GM12878 (cell line): Measurements from ENCODE around the gene LMO2. TPM values are rescaled to one million over a fixed set of nuclear protein-coding genes. Genes with fewer than 3 reads are reported as not detected.

ENCODE experiments used
- ATAC-seq: fragments of 200-7000 bp; cut with Tn5 transposase; 3 replicates; pipeline ENCODE4 v1.9.1; 2020; ENCODE audit warnings: mild to moderate bottlenecking, moderate library complexity
- BruUV-seq: library from RNA; stranded (reverse); fragments of 400-500 nt; replicated peaks from 2 replicates; lab custom pipeline; 2021; lab: Mats Ljungman, UMichigan
- CTCF ChIA-PET: fragments of 300-600 bp; sonication (Branson Sonifier 250); formaldehyde crosslinking; extraction: SDS; loops from one replicate; lab custom pipeline; 2021; ENCODE audit warnings: inconsistent platforms; lab: Yijun Ruan, JAX
- POLR2A ChIA-PET: fragments of 350-600 bp; formaldehyde crosslinking; extraction: SDS; loops from one replicate; lab custom pipeline; 2021; ENCODE audit warnings: inconsistent platforms; lab: Charles Lee
- RAD21 ChIA-PET: fragments of 300-600 bp; sonication (Branson Sonifier 250); formaldehyde crosslinking; loops from one replicate; lab custom pipeline; 2023; ENCODE audit warnings: antibody characterized with exemption; ENCODE audit not compliant: unreplicated experiment; lab: Charles Lee
- SMC1A ChIA-PET: fragments of 300-600 bp; sonication (Branson Sonifier 250); formaldehyde crosslinking; loops from one replicate; lab custom pipeline; 2023; ENCODE audit not compliant: unreplicated experiment, uncharacterized antibody; lab: Charles Lee
- DNase-seq: peaks from one replicate; pipeline ENCODE4 v3.0.0-alpha.2; 2011; ENCODE audit warnings: low read depth, low spot score
- FAIRE-seq: peaks from 3 replicates; lab custom pipeline; 2011; peaks lifted over from hg19 to GRCh38; lab: Jason Lieb, UNC
- H2AFZ ChIP-seq: 2 replicates; pipeline ENCODE4 v1.6.0; 2011; ENCODE audit warnings: low read depth, low read length, control low read depth; ENCODE audit not compliant: control insufficient read depth
- H3K27ac ChIP-seq: 2 replicates; pipeline ENCODE4 v1.5.1; 2011; ENCODE audit warnings: control low read depth; ENCODE audit not compliant: control insufficient read depth, insufficient read depth
- H3K27me3 ChIP-seq, 2 experiments: replicated peaks in 1 of 2; 2 replicates each; pipeline versions ENCODE4 v1.6.0 to v1.6.1; 2011; ENCODE audit warnings: low read length in 1 of 2; ENCODE audit not compliant: control insufficient read depth in 2 of 2, insufficient read depth in 2 of 2
- H3K36me3 ChIP-seq, 2 experiments: 2 replicates each; pipeline ENCODE4 v1.5.1; 2011; ENCODE audit warnings: low read length in 1 of 2; ENCODE audit not compliant: control insufficient read depth in 2 of 2, insufficient read depth in 2 of 2
- H3K4me1 ChIP-seq: 2 replicates; pipeline ENCODE4 v1.6.1; 2011; ENCODE audit warnings: mild to moderate bottlenecking, low read length, moderate library complexity, mixed read lengths; ENCODE audit not compliant: control insufficient read depth, insufficient read depth
- H3K4me2 ChIP-seq: 2 replicates; pipeline ENCODE4 v1.6.0; 2011; ENCODE audit warnings: control low read depth; ENCODE audit not compliant: control insufficient read depth, insufficient read depth
- H3K4me3 ChIP-seq: fragments of 200-600 bp; sonication (generic); 2 replicates; pipeline ENCODE4 v1.5.1; 2016
- H3K79me2 ChIP-seq: 2 replicates; pipeline ENCODE4 v1.6.0; 2011; ENCODE audit warnings: low read length; ENCODE audit not compliant: control insufficient read depth, insufficient read depth
- H3K9ac ChIP-seq: 2 replicates; pipeline ENCODE4 v1.8.0; 2011; ENCODE audit warnings: low read length, control low read depth, mixed read lengths; ENCODE audit not compliant: control insufficient read depth, insufficient read depth
- H3K9me3 ChIP-seq: replicated peaks from 3 replicates; pipeline ENCODE4 v1.5.1; 2011; ENCODE audit warnings: mild to moderate bottlenecking, low read length; ENCODE audit not compliant: control insufficient read depth, insufficient read depth
- H4K20me1 ChIP-seq: 2 replicates; pipeline ENCODE4 v1.6.0; 2011; ENCODE audit not compliant: control insufficient read depth, insufficient read depth
- BHLHE40 ChIP-seq, 2 experiments: fragments of 450-650 bp in 1 of 2; IDR thresholded peaks; 2 replicates each; pipeline ENCODE4 v1.6.1; 2011 to 2017; ENCODE audit warnings: low read depth in 2 of 2, borderline replicate concordance in 1 of 2, improper control_type of control experiment in 1 of 2, low read length in 1 of 2, mild to moderate bottlenecking in 1 of 2
- CREM ChIP-seq: IDR thresholded peaks from 2 replicates; pipeline ENCODE4 v1.6.1; 2014; ENCODE audit warnings: antibody characterized with exemption, low read depth
- SP1 ChIP-seq: IDR thresholded peaks from one replicate; pipeline ENCODE4 v1.6.1; 2011; ENCODE audit warnings: low read depth, low read length
- YBX1 ChIP-seq: fragments of 450-650 bp; IDR thresholded peaks from 2 replicates; pipeline ENCODE4 v1.6.1; 2016; ENCODE audit warnings: antibody characterized with exemption
- WGBS: methylation state at CpG from one replicate; pipeline ENCODE4 v1.1.6; 2016; ENCODE audit warnings: low lambda C conversion rate; ENCODE audit not compliant: insufficient replicate concordance, insufficient coverage; ENCODE audit errors: missing lambda C conversion rate; 5-methylcytosine and 5-hydroxymethylcytosine counted together
- in situ Hi-C: fragments of 300-500 bp; cut with MboI; formaldehyde crosslinking; loops from 9 replicates; pipeline ENCODE4 v1.14.3; 2018; ENCODE audit warnings: mixed read lengths
- intact Hi-C: fragments of 100-400 bp; cut with micrococcal nuclease; formaldehyde crosslinking; loops from one replicate; pipeline ENCODE4 v1.14.2; 2022; ENCODE audit not compliant: unreplicated experiment
- polyA plus RNA-seq, 11 experiments: library from polyadenylated mRNA; depleted of rRNA in 4 of 11; unstranded in 6 of 11; stranded (reverse) in 5 of 11; fragments of >200 nt; fragmentation: Nextera tagmentation in 4 of 11; fragmentation: Illumina TruSeq in 1 of 11; extraction: Ambion mirVana in 4 of 11; extraction: Trizol in 1 of 11; gene quantifications; 1 replicate in 1 of 11; 2 replicates in 10 of 11; pipeline versions ENCODE4 v1.2.1 to v1.2.3, GENCODE V29; 2011 to 2016; ENCODE audit warnings: inconsistent platforms in 2 of 11, missing spikeins in 2 of 11, low read depth in 1 of 11
- total RNA-seq, 4 experiments: library from RNA; depleted of rRNA in 3 of 4; stranded (reverse); fragments of >200 nt in 3 of 4; fragmentation: Illumina TruSeq in 1 of 4; extraction: Trizol in 1 of 4; gene quantifications; 2 replicates each; pipeline versions ENCODE4 v1.2.1 to v1.2.3, GENCODE V29; 2013 to 2021
- TF ChIP-seq, protein P1 (sequence below): fragments of 450-650 bp; IDR thresholded peaks from 2 replicates; pipeline ENCODE4 v1.6.1; 2016; ENCODE audit warnings: mild to moderate bottlenecking
- TF ChIP-seq, protein P2 (sequence below): IDR thresholded peaks from 2 replicates; pipeline ENCODE4 v1.6.1; 2012; ENCODE audit warnings: improper control_type of control experiment, low read depth, low read length; ENCODE audit not compliant: insufficient replicate concordance

Gene LMO2
- total and polyA plus RNA-seq, 10 of the 15 experiments (the other 5 are each of a cell fraction or from before 2014, with no cell fraction given), result 0.29 to 1.9 (median 1.1) TPM; not detected in 1

DNA sequence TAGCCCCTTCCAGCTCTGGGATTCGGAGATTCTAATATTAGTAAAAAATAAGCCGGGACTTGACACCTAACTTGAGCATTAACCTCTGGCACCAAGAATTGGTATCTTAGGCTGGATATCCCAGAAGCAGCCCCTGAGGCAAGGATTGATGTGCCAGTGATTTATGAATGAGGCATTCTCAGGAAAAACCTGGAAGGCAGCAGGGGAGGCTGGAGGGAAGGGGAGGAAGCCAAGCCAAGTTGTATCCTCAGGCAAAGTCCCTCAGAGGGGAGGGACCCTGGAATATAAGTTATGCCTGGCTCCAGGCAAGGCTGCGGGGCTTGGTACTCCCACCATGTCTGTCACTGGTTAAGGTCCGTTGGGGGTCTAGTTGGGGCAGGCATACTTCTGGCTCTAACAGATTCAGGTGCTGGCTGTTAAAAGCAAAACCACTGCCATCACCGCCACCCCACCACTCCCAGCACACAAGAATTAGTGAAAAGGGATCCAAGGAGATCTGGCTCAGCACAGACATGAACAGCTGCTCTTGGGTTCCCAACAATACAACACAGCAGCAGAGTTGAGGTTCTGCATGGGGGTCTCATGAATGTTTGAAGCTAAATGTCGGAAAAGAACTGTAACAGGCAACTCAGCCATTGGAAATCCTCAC lies 29.8 kb downstream of the LMO2 start:
- CTCF ChIA-PET, result interaction anchor here (0.7 to 10.0 kb wide), 3 partner anchors 104 to 126 kb away, joined by 3 to 187 read pairs (median 70); no protein-coding TSS in a partner anchor
- DNase-seq (no peak), ATAC-seq (no peak), FAIRE-seq (no peak)
- H3K9ac ChIP-seq, result no peak overlapping the region
- 81% methylated on average over 6 of the region's 6 CpGs for WGBS
- no peak overlapping the region for H3K4me3 ChIP-seq
- H3K79me2 ChIP-seq, result no peaks in the 10 kb centered on the region
- H4K20me1 ChIP-seq, result no peaks in the 10 kb centered on the region
- POLR2A ChIA-PET, result no interaction called here
- RAD21 ChIA-PET, result interaction anchor here (2.1 kb wide), 2 partner anchors 108 to 126 kb away, joined by 4 to 13 read pairs; no protein-coding TSS in a partner anchor
- H2AFZ ChIP-seq, result no peak overlapping the region
- no peak overlapping the region for H3K4me2 ChIP-seq
- H3K27me3 ChIP-seq, result peaks cover 0 to 2% of the 10 kb centered on the region in 2 experiments; a peak in 2 of 4 replicates
- no peaks in the 10 kb centered on the region for H3K9me3 ChIP-seq
- TF ChIP-seq, protein P1, sequence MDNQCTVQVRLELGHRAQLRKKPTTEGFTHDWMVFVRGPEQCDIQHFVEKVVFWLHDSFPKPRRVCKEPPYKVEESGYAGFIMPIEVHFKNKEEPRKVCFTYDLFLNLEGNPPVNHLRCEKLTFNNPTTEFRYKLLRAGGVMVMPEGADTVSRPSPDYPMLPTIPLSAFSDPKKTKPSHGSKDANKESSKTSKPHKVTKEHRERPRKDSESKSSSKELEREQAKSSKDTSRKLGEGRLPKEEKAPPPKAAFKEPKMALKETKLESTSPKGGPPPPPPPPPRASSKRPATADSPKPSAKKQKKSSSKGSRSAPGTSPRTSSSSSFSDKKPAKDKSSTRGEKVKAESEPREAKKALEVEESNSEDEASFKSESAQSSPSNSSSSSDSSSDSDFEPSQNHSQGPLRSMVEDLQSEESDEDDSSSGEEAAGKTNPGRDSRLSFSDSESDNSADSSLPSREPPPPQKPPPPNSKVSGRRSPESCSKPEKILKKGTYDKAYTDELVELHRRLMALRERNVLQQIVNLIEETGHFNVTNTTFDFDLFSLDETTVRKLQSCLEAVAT, result no peak
- TF ChIP-seq CREM (no peak), BHLHE40 (IDR thresholded peaks at IDR 0.05; ENCODE audit: borderline replicate concordance in 1 of 2, low read depth in 2 of 2, low read length in 1 of 2) (no peak), SP1 (no peak), YBX1 (no peak)
- TF ChIP-seq, protein P2, sequence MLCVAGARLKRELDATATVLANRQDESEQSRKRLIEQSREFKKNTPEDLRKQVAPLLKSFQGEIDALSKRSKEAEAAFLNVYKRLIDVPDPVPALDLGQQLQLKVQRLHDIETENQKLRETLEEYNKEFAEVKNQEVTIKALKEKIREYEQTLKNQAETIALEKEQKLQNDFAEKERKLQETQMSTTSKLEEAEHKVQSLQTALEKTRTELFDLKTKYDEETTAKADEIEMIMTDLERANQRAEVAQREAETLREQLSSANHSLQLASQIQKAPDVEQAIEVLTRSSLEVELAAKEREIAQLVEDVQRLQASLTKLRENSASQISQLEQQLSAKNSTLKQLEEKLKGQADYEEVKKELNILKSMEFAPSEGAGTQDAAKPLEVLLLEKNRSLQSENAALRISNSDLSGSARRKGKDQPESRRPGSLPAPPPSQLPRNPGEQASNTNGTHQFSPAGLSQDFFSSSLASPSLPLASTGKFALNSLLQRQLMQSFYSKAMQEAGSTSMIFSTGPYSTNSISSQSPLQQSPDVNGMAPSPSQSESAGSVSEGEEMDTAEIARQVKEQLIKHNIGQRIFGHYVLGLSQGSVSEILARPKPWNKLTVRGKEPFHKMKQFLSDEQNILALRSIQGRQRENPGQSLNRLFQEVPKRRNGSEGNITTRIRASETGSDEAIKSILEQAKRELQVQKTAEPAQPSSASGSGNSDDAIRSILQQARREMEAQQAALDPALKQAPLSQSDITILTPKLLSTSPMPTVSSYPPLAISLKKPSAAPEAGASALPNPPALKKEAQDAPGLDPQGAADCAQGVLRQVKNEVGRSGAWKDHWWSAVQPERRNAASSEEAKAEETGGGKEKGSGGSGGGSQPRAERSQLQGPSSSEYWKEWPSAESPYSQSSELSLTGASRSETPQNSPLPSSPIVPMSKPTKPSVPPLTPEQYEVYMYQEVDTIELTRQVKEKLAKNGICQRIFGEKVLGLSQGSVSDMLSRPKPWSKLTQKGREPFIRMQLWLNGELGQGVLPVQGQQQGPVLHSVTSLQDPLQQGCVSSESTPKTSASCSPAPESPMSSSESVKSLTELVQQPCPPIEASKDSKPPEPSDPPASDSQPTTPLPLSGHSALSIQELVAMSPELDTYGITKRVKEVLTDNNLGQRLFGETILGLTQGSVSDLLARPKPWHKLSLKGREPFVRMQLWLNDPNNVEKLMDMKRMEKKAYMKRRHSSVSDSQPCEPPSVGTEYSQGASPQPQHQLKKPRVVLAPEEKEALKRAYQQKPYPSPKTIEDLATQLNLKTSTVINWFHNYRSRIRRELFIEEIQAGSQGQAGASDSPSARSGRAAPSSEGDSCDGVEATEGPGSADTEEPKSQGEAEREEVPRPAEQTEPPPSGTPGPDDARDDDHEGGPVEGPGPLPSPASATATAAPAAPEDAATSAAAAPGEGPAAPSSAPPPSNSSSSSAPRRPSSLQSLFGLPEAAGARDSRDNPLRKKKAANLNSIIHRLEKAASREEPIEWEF, result no peak
- TF ChIP-seq, all 136 proteins: peak for 0
- H3K27ac ChIP-seq, result no peak overlapping the region
- no peaks in the 10 kb centered on the region for H3K4me1 ChIP-seq
- BruUV-seq, result no TSS peak
- H3K36me3 ChIP-seq, result no peaks in the 10 kb centered on the region
- in situ Hi-C loops, result loop anchor here (5.0 kb wide), 2 partner anchors 110 to 495 kb away; partner anchors contain the start of gene ABTB2
- intact Hi-C loops, result no loop called here
- SMC1A ChIA-PET, result interaction anchor here (1.2 to 4.7 kb wide), 7 partner anchors 19 to 126 kb away, joined by 3 to 45 read pairs (median 7); no protein-coding TSS in a partner anchor
